ENCODE measurements around the gene LRIG2. TPM values are rescaled to one million over a fixed set of nuclear protein-coding genes. Genes with fewer than 3 reads are reported as not detected.

Gene LRIG2
- total RNA-seq, 1 experiment from 2014 or later: 23.2 TPM

DNA sequence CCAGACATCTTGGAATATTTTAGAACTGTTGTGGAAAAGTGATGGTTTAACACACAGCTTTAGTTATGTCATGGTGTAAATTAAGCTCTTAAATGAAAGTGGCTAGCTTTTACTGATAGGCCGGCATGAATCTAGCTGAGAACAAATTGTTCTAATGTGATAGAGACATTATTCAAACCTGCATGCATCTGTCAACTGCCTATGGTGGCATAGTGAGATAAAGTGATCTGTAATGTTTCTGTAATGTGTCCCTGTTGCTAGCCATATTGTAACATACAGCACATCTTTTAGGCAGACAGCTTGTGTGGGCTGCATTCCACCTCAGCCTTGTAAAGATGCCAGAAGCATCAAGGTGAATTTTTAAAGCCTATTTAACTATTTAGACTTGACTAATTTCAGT, 16.0 kb downstream of the LRIG2 start:
- H3K27me3 Mint-ChIP-seq (ENCODE audit: low read depth): no peaks in the 10 kb centered on the region
- Histone ChIP-seq H3K79me2 (ENCODE audit: insufficient read depth, low read length) (peaks cover 11% of the 10 kb centered on the region; the same call in 1 of the 2 replicates), H2BK15ac (ENCODE audit: low read depth, low read length) (no peak overlapping the region), H3K4me1 (ENCODE audit: insufficient read depth, low read length) (no peaks in the 10 kb centered on the region), H3K23me2 (ENCODE audit: insufficient read length, low read depth, low read length, poor library complexity, severe bottlenecking) (no peaks in the 10 kb centered on the region), H4K5ac (ENCODE audit: insufficient read length, low read depth, low read length) (no peak overlapping the region), H3K4me2 (ENCODE audit: insufficient read depth, insufficient read length, low read length) (no peak overlapping the region), H3K14ac (ENCODE audit: insufficient read depth, low read length) (no peak overlapping the region), H3K9ac (ENCODE audit: extremely low read depth, insufficient read length, low read length) (no peak overlapping the region), H4K20me1 (ENCODE audit: control insufficient read depth, insufficient read depth, insufficient read length) (no peaks in the 10 kb centered on the region), H3K79me1 (ENCODE audit: insufficient read depth, low read depth, low read length, poor library complexity, severe bottlenecking) (no peaks in the 10 kb centered on the region), H3K9me3 (ENCODE audit: control insufficient read depth, low read depth, low read length) (no peaks in the 10 kb centered on the region), H3K27ac (ENCODE audit: insufficient read length, low read depth, low read length) (no peak overlapping the region), H4K8ac (replicated peaks; ENCODE audit: insufficient read length, low read depth, low read length) (no peak overlapping the region), H2AFZ (ENCODE audit: low read length) (no peak overlapping the region), H2BK120ac (ENCODE audit: low read depth, low read length, poor library complexity, severe bottlenecking) (no peak overlapping the region), H2BK5ac (ENCODE audit: insufficient read length, low read length) (no peak overlapping the region), H3T11ph (ENCODE audit: low read length) (no peak overlapping the region), H2AK5ac (ENCODE audit: insufficient read length, low read length) (no peak overlapping the region), H3K27me3 (ENCODE audit: insufficient read depth, low read length) (no peaks in the 10 kb centered on the region), H3K23ac (ENCODE audit: insufficient read length, low read depth, low read length) (no peak overlapping the region), H2BK12ac (ENCODE audit: insufficient read length, low read depth, low read length) (no peak overlapping the region), H3K56ac (ENCODE audit: insufficient read length, low read depth, low read length) (no peak overlapping the region), H3K18ac (ENCODE audit: insufficient read length, low read depth, low read length) (no peak overlapping the region), H2BK20ac (ENCODE audit: low read depth, low read length, poor library complexity, severe bottlenecking) (no peak overlapping the region), H4K91ac (ENCODE audit: insufficient read length, low read depth, low read length) (no peak overlapping the region), H3K4ac (ENCODE audit: low read depth, low read length) (no peak overlapping the region)
- no peak for TF ChIP-seq CTCF (conservative IDR thresholded peaks at IDR 0.05)
- H3K27ac Mint-ChIP-seq: no peak overlapping the region
- WGBS (ENCODE audit: extremely low coverage, insufficient read length, low lambda C conversion rate): no CpG with 5 or more reads among the region's 1 CpG
- peaks cover 11 to 41% (median 24%) of the 10 kb centered on the region in 3 experiments; a peak in 6 of 7 replicates for H3K36me3 Mint-ChIP-seq (ENCODE audit: insufficient read depth in 1 of 3, low read depth in 3 of 3)
- H3K9me3 Mint-ChIP-seq: no peaks in the 10 kb centered on the region
- no peak for DNase-seq
- no peaks in the 10 kb centered on the region; a peak in 1 of 4 replicates for H3K4me1 Mint-ChIP-seq
- no peak overlapping the region for H3K4me3 Mint-ChIP-seq
